GM18909 (cell line): Measurements from ENCODE around the gene CNTNAP4.

Experiments
- ATAC-seq: cut with Tn5 transposase; IDR thresholded peaks from one replicate; pipeline ENCODE4 v1.9.1; 2021; ENCODE audit warnings: mild to moderate bottlenecking; ENCODE audit not compliant: unreplicated experiment, poor library complexity

CNTNAP4 gene

DNA sequence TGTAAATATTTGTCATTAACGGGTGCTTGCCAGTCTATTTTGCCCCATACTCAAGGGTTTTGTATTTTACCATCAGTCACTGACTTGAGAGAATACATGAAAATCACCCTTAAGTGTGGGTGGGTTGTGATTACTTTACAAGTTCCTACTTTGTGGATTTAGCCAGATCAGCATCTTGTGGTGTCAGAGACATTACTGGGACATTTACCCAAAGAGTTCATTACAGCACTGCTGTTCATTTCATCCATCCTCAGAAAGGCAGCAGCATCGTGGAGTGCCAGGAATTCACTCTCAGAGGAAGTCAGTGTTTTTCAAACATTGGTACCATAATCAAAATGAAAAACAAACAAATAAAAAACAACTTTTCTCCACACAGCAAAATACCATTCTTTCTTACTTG lies 110.8 kb downstream of the CNTNAP4 start:
- ATAC-seq = no peak

DNA sequence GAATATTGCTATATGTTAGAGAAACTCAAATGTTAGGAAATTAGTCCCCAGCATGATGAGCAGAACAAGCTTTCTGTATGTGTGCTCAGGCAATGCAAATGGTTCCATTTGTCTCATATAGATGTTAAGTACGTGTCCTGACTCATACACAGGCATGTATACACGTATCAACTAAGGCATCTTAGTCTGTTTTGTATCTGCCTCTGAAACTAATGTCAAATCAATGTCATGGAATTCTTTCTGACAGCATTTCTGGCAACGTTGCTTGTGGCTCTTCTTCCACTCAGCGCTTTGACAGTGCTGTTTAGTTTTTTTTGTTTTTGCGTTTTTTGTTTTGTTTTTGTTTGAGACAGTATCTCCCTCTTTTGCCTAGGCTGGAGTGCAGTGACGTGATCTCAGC lies 111.9 kb downstream of the CNTNAP4 start:
- ATAC-seq = no peak

DNA sequence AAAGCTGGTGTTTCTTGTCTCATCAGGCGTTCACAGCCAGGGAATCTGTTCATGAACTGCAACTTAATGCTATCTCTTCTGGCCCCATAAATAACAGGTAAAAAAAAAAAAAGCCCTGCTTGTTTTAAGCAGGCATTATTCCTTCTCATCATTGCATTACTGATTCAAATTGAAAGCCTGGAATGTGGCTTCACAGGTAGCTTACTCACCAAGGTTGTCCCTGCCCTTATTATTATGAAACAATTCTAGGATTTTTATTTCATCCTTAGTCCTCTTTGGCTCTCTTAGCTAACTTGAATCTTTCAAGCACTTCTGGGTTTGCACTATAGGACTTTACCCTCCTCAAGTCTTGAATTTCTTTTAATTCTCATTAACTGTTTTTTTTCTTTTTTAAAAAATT lies 113.3 kb downstream of the CNTNAP4 start:
- no peak for ATAC-seq

DNA sequence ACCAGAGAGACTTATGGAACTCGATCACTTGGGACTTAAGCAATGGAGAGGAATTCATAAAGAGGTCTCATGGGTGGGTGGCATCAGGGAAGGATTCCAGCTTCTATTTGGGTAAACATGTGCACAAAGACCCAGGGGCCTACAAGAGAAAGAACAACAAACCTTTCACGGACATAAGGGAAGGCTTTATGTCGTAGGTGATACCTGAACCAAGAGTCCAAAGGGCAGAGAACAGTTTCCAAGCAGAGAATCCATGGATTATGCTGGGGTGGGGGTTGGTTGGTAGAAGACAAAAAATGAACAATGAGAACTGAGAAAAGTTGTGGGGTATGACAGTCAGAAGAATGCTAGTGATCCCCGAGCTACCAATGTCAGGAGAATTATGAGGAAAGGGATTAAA lies 119.8 kb downstream of the CNTNAP4 start:
- ATAC-seq = no peak

DNA sequence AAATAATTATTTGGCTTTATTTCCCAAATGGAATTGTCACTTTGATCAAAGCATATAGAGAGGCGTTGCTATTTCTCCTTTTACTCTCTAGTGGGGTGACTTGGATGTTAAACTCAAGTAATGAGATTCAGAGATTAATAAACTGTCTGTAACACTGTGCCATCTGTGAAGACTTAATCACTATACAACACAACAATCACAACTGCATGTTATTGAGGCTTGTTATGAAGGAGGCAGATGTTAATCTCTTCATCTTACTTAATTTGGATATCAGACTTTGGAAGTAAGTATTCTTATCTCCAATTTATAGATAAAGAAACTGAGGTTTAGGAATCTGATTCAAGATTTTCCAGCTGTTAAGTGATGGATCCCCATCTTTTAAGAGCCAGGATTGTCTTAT lies 132.5 kb downstream of the CNTNAP4 start:
- no peak for ATAC-seq

DNA sequence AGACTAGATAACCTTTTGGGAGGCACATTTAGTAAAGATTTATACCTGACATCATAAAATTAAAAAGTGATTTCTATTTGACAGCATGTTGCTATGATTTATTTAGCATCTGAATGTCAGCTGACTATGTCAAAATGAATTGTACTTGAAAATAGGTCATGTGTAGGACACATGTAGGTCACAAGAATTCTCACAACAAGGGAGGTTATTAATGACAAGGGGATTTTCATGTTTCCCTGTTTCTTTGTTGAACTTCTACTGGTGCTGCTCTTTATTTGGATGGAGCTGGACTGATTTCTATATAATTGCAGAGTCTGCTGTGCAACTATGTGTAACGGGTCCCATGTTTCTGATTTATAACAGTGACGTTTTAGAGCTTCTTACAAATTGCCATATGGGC lies 144.4 kb downstream of the CNTNAP4 start:
- no peak for ATAC-seq

DNA sequence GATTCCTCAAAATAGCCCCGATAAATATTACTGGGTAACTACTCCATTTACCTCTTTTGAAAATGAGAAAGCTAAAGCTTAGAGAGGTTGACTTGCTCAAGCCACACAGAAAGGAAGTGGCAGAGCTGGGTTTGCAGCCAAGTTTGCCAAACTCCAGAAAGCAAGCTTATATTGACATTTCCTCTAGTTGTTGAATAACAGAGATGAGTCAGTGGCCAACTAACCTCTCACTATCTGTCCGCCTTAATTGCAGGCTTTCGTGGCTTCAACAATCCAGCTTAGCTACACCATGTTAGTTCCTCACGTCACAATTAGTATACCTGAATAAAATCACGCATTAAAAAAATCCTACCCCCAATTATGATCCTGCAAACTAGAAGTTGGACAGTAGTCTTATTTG lies 151.7 kb downstream of the CNTNAP4 start:
- no peak for ATAC-seq

DNA sequence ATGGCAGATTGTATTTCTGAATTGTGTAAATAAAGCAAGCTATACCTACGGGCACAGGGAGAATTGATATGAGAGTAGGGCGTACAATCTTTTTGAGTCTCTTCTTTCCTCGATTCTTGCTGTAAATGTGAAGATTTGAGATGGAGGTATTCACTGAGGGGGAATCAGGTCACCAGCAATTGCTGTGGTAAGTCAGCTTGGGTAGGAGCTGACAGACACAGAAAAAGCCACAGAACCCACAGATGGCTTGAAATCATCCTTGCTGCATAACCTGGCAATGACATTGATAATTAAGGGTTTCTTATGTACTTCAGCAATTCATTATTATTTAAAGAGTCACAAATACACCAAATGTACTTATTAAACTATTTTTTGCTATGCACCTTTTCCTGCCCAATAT lies 164.2 kb downstream of the CNTNAP4 start:
- no peak for ATAC-seq

DNA sequence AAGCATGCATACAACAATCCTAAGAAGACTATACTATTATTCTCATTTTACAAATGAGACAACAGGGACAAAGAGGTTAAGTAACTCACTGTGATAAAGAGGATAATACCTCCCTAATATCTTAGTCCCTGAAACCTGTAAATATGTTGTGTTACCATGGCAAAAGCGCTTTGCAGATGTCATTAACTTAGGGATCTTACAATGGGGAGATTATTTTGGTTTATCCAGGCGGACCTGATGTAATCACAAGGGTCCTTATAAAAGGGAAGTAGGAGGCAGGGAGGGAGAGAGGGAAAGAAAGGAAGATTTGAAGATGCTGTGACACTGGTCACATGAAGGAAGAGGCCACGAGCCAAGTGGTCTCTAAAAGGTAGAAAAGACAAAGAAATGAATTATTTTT lies 164.7 kb downstream of the CNTNAP4 start:
- no peak for ATAC-seq

DNA sequence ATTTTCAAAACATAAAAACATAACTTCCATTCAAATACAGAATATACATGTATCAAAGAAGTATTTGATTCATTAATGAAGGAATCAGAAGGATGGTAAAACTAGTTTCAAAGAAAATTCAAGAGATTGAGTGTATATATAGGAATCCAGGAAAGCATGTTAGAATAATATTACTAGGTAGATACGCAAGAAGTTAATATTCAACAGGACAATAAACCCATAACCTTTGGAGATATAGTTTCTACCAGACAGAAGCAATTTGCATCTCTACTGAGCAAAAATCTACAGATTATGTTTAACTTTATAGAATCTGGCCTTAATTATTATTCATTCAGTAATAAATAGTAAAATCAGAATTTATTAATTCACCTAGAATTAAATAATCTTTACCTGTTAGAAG lies 166.8 kb downstream of the CNTNAP4 start:
- no peak for ATAC-seq

DNA sequence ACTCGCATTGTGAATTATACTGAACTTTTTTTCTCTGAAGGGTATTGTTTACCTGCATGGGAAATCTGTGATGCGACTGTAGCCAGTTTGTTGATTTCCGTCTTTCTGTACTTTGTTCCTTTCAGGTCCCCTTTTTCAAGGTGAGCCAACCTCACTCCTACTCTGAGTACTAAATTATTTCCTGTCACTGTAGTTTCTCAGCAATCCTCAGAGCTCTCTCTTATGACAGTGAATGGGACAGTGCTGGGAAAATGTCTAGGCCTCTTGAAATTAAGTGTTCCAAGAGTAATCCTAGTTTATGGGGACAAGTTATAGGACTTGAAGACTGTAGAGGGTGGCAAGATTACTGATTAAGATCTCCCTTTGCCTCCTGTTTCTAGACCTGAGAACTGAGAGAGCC lies 167.6 kb downstream of the CNTNAP4 start:
- no peak for ATAC-seq

DNA sequence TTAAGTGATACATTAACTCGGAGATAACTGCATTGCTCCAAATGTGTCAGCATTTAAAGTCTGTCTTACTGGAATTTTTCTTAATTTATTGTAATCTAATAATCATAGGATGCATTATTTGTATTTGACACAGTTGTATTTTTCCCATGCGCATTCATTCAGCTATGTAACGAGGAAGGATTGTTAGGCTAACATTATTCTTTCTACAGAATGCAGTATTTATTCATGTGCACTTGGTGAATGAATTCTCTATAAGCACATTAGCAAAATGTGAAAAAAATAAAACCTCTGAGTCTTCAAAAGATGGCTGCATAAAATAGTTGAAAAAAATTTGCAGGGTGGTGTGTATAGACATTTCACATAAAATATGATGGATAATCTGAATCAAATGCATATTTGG lies 168.6 kb downstream of the CNTNAP4 start:
- no peak for ATAC-seq

DNA sequence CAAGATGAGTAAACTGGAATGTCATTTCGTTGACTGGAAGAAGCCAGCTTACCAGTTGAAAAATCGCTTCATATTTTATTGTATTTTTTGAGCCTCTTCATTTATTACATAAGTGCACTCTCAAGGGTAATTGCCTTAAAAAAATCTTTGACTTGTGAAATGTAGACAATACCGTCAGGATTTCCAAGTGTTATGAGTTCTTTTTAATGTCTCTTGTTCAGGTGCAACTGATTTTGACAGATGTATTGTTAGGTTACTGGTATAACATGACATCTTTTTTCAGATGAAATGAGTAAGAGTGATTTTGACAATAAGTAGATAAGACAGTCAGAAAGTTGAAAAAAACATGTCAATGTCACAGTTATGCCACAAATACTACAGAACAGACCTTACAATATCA lies 169.1 kb downstream of the CNTNAP4 start:
- no peak for ATAC-seq

DNA sequence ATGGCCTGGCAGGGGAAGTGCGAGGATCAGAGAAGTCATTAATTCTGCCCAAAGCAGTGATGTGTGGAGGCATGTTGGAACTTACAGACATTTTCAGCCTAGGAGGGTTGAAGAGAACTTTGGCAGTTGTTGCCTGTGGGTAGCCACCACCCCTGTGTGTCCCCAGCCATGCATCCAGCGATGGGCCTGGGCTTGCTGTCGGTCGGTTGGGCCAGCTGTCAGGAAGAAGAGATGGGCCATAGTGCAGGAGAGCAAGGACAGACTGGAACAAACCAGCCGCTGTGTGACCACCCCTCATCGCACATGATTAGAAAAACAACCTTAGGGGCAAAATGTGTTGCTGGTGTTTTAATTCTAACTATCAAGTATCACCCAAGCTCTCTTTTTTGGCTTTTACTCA lies 173.7 kb downstream of the CNTNAP4 start:
- no peak for ATAC-seq

DNA sequence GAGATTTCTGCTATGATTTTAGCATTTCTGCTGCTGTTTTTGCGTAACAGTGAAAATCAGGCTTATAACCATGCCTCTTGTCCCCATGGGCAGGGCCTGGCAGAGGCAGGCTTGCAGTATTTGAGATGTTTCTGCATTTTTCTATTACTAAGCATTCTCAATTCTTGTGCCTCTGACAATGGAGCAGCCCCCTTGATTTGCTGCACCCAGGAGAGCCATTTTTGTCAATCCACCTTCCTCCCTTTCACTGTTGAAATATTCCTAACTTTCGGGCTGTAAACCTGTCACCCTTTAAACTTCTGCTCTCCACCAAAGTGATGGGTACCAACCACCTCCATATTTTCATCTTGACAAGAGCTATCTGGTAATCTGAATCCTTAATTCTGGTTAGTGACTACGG lies 178.1 kb downstream of the CNTNAP4 start:
- ATAC-seq = no peak

DNA sequence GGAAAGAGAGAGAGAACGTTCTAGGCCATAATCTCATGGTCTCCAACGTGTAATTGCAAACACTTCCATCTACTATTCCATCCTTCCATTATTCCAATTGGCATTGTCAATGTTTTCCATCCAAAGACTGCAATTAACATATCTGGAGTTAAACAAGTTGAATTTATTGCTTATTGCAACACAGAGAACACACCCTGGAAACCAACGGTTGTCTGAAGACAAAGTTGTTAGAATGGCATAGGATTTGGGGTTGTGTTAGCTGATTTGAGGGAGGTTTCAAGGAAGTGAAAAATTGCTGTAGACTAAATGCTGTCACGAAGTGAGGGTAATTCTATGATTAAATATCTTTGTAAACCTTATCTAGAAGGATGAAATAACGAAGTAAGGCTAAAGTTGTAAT lies 178.8 kb downstream of the CNTNAP4 start:
- ATAC-seq = no peak

DNA sequence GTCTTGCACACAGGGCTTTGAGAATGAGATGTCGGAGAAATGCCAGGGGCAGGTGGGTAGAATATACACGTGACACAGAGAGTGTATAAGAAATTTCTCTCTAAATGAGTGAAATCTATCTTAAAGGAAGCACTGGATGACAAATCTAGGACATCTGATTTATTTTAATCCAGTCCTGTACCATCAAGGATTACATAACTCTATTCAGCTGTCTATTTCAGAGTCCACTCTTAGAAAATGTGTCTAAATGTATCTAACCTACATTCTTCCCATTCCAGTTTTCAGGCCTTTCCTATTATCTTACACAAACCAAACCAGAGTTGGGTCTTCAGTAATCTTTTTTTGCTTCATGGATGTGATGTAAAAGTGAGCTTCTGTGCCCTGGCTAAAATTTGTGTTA lies 181.9 kb downstream of the CNTNAP4 start:
- no peak for ATAC-seq

DNA sequence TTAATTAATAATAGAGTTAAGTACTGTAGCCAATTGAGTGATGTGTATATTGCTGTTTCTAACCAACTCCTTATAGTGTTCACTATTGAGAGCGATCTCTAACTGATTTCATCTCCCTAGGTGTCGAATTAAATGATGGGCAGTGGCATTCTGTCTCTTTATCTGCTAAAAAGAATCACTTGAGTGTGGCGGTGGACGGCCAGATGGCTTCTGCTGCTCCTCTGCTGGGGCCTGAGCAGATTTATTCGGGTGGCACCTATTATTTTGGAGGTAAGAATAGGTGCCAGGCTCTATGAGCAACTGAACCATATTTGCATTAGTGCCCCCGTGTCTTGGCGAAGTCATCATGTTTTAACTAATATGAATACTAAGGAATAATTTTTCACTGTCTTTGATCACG lies 184.6 kb downstream of the CNTNAP4 start:
- no peak for ATAC-seq

DNA sequence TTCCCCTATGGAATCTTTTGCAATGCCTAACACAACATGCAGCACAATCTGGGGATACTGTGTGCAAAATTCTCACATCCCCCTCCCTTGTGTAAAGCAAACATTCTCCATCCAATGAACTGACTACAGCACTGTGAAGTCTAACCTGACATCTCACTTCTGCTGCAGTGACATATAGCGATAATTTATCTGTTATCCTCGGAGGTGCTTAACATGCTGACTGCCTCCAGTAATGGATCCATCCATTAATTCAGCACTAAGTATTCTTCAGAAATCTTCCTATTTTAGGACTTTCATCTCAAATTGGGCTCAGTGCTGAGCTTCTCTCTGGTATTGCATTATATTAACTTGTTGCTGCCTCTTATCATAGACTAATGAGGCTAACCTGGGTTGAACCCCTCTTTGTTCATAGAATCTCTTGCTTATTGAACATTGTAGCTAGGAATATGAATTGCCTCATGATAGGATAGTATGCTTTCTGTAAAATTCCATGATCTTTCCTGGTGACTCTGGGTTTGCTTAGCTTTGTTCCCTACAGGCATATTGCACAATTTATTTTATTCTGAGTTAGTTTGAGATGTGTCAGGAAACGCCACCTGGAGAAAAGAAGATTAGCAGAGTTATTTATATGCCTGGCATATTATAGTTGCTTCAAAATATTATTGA lies 187.9 kb downstream of the CNTNAP4 start:
- ATAC-seq = no peak

DNA sequence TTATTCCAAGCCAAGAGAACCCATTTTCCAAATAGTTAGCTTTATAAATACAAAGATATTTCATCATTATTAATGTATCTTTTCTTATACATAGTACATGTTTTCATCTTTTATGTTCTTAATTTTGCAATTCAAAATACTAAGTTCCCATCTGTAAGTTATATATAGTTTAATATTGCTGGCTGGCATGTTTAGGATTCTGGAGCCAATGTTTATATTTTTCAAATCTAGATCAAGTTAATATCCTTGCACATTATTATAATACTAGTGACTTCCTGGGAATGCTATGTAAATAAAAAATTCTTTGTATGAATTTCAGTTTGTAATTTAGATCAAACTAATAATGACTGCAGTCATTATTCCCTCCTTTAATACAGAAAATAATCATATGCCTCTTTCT lies 189.7 kb downstream of the CNTNAP4 start:
- no peak for ATAC-seq

DNA sequence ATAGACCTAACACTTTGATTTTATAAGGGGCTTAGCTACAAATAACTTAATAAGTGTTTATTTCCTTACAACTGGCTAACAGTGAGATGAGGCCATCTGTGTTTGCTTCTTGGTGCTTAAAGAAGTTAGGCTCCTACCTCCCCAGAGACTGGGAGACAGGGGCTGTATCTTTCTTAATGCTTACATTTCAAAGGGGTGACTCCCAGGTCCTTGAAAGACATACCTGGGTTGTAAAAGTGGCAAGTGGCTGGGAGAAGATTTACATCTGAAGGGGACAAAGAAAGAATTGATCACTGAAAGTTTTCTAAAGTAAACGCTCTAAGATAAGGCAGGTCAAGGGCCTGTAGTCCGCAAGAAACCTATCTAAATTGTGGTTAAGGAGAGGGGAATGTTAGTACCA lies 196.8 kb downstream of the CNTNAP4 start:
- ATAC-seq = no peak

DNA sequence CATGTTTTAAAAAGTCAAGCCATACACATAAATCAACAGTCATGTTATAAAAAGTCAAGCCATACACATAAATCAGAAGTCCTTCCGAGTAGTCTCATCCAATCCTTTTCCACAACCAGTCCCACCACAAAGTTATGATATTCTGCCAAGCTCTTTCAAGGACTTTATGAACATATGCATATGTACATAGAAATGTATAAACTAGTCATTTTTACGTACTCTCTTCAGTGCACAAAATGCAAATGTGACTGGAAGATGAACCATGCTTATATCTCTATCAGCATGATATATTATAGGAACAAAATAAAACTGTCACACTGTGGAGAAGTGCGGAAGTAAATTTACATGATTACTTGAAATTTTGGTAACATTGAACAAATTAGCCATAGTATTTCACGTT lies 200.9 kb downstream of the CNTNAP4 start:
- no peak for ATAC-seq

DNA sequence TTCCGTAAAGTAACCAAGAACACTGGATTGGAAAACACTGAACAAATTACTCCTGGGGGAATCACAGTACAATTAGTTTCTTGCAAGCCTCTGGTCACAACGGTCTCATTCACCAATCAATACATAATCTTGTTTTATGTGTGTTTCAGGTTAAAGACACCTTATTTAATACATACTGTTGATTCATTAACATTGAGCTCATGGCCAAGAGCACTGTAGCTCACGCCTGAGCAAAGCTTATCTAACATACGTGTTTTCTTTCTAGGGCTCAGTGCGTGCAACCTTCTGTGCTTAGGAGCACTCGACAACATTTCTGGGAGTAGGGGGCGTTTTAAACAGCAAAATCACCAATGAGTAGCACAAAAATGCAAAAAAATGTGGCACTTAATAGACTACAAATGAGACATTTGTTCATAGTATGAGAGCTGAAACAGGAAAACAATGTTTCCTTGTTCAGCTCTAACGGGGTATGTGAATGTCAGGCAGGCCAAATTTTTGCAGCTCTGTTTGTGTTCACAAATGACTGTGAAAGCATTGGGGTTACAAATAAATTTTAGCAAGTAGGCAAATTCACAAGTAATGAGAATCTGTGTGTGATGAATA lies 206.2 kb downstream of the CNTNAP4 start:
- no peak for ATAC-seq
